Hindlimb muscle (tissue), 1 donor: Measurements from ENCODE around the gene ZNF574. TPM values are rescaled to one million over a fixed set of nuclear protein-coding genes. Genes with fewer than 3 reads are reported as not detected.
A peak's percentile ranks its signal among the peaks of the same experiment; 100 is the strongest.
"Not testable (repeated sequence)": the region's sequence is repeated elsewhere in the genome, so short reads cannot be mapped to it uniquely, and the experiment has no call there.

ENCODE experiments used
- DNase-seq: peaks from one replicate; pipeline ENCODE4 v3.0.0-alpha.2; 2013
- polyA plus RNA-seq: library from polyadenylated mRNA; unstranded; fragments of 120-200 nt; gene quantifications from one replicate; pipeline ENCODE4 v1.2.1, GENCODE V29; 2013; ENCODE audit not compliant: insufficient read length

Gene ZNF574, protein sequence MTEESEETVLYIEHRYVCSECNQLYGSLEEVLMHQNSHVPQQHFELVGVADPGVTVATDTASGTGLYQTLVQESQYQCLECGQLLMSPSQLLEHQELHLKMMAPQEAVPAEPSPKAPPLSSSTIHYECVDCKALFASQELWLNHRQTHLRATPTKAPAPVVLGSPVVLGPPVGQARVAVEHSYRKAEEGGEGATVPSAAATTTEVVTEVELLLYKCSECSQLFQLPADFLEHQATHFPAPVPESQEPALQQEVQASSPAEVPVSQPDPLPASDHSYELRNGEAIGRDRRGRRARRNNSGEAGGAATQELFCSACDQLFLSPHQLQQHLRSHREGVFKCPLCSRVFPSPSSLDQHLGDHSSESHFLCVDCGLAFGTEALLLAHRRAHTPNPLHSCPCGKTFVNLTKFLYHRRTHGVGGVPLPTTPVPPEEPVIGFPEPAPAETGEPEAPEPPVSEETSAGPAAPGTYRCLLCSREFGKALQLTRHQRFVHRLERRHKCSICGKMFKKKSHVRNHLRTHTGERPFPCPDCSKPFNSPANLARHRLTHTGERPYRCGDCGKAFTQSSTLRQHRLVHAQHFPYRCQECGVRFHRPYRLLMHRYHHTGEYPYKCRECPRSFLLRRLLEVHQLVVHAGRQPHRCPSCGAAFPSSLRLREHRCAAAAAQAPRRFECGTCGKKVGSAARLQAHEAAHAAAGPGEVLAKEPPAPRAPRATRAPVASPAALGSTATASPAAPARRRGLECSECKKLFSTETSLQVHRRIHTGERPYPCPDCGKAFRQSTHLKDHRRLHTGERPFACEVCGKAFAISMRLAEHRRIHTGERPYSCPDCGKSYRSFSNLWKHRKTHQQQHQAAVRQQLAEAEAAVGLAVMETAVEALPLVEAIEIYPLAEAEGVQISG
- polyA plus RNA-seq: 12.4 TPM

DNA sequence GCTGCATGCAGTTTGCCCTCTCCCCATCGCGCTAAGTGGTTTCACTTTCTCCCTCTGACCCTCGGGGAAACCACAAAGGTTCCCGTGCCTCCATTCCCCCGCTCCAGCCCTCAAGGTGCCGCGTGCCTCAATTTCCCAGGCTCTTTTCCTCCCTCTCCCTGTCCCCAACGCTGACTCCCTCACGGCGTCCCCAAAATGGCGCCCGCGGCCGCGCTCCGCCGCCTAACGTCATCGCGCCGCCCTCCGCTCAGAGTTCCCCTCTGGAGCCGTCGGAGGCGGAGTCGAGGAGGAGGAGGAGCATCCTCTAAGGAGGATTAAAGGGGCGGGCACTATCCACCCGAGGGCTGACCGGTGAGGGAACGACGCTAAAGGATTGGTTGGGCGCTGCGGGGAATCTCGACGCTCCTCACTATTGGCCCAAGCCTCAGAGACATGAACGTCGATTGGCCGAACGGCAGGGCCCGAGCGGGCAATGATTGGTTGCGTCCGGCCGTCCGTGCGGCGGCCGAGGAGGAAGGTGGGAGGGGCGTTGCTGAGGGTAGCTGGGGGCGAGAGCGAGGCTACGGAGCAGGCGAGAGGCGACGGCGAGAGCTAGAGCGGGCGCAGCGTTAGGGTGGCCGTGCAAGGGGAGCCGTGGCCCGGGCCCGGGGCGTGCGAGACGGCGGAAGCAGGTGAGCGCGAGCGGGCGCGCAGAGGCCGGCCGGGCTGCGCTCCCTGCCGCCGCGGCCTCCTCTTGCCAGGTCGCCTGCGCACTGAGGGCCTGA, at the start of gene ZNF574:
Gene ZNF574 (plus strand): TSS at position 551 of the 764 bp plus-strand sequence. CDS start 2,441 bp downstream, outside the sequence.
- peak; percentile 99 for DNase-seq

DNA sequence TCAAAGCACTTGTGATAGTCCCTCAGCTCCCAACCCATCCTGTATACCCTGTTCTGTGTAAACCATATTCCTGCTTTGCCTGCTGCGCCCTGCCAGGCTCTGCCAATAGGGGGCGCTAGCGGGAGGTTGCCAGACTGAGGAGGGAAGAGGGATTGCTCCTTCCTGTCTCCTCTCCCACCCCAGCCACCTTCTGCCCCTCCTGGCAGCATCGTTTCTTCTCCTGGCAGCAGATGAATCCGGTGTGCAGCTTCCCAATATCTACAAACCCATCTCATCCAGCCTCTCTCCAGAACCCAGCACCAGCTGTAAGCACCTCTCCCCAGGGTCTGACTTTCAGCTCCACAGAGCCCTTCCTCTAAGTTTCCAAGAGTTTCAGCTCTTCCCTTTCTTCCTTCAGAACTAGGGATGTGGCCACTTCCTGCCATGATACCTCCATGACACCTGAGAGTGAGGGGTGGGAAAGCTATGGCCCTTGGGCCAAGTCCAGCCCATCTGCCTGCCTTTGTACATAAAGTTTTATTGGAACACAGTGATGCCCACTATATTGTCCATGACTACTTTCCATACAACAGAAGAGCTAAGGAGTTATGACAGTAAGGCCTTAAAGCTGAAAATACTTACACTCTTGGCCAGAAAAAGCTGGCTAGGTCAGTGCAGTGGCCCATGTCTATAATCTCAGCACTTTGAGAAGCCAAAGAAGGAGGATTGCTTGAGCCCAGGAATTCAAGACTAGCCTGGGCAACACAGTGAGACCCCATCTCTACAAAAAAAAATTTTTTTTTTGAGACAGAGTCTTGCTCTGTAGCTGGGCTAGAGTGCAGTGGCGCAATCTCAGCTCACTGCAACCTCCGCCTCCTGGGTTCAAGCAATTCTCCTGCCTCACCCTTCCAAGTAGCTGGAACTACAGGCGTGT, 47.4 kb upstream of the ZNF574 start:
- no peak for DNase-seq

DNA sequence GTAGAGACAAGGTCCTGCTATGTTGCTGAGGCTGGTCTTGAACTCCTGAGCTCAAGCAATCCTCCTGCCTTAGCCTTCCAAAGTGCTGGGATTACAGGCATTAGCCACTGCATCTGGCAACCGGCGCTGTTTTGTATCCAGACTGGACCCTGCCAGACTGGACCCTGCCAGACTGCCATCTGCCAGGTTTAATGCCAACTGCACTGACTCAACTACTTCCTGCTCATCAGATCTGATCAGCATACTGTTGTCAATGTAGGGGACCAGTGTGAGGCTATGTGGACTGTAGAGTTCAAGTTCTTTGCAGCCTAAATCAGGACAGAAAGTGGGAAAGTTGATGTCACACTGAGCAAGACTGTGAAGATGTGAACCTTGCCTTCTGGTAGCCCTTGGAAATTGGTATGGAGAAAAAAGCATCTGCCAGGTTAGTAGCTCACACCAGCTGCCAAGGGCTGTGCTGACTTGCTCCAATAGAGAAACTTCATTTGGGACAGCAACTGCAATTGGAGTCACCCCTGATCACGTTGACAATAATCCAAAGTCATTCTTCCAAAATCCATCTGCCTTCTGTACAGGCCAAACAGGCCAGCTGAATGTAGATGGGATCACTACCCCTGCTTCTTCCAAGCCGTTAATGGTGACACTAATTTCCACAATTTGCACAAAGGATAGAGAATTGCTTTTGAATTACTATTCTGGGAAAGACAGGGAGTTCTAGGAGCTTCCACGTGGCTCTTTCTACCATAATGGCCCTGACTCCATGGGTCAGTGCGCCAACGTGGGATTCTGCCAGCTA, 45.1 kb upstream of the ZNF574 start:
- DNase-seq: peak; percentile 23

DNA sequence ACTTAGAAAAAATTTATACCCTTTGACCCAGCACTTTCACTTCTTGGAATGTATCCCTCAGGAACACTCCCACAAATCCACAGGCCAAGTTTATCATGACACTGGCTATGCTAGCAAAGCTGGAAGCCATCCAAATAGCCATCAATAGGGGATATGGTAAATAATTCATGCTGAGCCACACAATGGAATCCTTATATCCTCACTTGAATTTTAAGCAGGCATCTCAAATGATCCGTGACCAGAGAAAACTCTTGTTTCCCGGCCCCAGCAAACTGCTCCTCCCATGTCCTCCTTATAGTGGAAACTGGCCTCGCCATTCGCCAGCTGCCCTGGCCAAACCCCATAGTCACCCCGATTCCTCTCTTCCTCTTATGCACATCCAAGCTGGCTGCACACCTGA, 43.5 kb upstream of the ZNF574 start:
- peak; percentile 16 for DNase-seq

DNA sequence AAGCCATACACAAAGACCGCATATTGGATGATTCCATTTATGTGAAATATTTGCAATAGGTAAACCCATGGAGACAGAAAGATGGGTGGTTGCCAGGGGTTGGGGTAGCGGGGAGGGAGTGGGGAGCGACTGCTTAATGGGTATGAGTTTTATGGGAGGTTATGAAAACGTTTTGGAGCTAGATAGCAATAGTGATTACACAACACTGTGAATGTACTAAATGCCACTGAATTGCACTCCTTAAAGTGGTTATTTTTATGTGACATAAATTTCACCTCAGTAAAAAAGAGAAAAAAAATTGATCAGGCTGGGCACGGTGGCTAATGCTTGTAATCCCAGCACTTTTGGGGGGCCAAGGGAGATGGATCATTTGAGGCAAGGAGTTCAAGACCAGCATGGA, 42.6 kb upstream of the ZNF574 start:
- no peak for DNase-seq

DNA sequence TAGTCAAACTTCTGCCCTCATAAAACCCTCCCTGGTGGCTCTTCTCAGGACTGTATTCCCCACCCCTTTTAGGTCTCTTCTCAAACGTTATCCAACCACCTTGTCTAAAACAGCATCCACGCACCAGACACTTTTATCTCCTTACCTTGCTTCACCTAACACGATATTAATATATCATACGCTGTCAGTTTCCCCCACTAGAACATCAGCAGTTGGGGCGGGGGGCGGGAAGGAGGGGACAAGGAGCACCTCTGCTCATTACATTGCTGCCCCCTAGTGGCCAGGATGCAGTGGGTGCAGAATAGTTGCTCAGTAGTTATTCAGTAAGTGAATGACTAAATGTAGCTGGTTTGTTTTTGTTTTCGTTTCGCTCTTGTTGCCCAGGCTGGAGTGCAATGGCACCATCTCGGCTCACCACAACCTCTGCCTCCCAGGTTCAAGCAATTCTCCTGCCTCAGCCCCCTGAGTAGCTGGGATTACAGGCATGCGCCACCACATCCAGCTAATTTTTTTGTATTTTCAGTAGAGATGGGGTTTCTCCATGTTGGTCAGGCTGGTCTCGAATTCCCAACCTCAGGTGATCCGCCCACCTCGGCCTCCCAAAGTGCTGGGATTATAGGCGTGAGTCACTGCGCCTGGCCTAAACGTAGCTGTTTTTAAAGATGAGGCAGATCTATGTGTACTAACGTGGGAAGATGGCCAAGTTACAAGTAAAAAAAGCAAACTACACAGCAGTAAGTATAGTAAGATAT, 41.1 kb upstream of the ZNF574 start:
- peak; percentile 49 for DNase-seq

DNA sequence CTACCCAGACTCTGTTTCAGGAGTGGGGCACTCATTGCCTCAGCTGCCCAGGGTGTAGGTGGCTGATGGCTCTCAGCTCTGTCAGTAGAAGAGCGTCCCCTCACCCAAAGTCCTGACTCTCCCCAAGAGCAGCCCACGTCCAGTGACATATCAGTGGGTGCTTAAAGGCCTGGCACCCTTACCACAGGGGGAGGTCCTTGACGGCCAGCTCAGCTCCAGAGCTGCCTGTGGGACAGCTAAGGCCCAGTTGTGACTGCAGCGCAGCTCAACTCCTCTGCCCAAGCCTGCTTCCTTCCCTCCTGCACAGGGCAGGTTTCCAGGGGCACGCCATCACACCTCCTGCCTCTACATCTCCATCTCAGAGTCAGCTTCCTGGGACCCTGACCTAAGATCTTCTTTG, 38.3 kb upstream of the ZNF574 start:
- DNase-seq: no peak

DNA sequence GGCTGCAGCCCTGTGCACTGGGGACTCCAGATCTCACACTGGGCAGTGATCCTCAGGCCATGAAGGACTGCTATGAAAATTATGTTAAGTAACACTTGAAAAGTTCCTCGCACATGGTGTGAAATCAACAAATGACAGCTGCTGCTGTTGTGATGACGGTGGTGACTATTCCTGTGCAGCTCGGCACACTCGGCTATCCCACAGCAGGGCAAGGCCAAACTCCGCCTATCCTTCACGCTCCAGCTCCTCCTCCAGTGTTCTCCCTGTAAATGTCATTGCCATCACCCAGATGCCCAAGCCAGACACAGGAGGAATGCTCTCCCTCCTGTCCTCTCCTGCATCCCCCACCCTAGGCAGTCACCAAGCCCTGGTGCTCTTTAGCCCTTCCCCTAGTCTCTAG, 37.3 kb upstream of the ZNF574 start:
- peak; percentile 21 for DNase-seq

DNA sequence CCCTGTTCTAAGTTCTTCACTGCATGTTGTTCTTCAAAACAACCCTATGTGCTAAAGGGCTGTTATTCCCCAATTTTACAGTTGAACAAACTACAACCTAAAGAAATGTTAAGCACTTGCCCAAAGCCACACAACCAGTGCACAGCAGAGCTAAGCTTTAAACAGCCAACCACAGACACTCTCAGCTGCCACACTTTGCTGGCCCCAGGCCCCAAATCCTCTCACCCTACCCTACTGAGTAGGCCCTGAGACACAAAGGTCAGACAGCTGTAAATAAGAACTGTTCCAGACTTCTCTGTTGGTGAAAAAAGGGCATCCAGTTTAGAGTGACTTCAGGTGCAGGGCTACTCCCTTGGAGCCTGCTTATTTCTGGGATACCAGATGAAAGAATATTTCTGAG, 35.9 kb upstream of the ZNF574 start:
- DNase-seq: no peak

DNA sequence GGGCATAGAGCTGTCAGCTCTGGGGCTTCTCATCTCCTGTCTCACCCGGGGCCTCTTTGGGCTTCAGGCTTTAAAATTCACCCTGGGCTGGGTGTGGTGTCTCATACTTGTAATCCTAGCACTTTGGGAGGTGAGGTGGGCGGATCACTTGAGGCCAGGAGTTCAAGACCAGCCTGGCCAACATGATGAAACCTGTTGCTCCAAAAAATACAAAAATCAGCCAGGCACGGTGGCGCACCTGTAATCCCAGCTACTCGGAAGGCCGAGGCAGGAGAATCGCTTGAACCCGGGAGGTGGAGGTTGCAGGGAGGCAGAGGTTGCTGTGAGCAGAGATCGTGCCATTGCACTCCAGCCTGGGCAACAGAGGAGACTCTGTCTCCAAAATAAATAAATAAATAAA, 35.5 kb upstream of the ZNF574 start:
- DNase-seq: not testable (repeated sequence)

DNA sequence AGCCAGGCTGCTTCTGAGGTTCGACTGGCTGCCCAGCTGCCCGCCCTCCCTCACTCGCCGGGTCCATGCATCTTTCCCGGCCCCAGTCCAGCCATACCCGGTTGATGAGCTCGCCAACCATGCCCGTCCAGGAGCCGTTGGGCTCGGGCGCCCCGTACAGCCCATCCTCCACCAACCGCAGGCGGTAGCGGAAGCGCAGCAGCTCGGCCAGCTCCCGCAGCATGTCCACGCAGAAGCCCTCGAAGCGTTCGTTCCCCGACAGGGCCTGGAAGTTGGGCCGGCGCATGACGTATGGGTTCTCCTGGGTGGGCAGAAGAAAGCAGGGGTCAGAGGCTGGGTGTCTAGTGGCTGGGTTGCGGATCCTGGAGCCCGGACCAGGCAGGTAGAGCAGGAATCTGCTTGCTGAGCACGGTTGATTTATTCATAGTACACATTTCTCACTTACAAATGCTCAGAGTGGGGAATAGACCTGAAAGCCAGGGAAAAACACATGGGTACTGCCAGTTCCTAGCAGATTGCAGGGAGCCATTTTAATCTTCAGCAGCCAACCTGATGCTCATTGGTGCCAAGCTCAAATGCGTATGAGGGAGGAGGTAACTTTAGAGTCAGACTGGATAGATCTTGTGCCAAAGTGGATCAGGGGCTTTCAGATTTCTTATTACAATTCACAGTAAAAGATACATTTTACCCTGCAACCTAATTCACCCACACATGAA, 33.4 kb upstream of the ZNF574 start:
- no peak for DNase-seq

DNA sequence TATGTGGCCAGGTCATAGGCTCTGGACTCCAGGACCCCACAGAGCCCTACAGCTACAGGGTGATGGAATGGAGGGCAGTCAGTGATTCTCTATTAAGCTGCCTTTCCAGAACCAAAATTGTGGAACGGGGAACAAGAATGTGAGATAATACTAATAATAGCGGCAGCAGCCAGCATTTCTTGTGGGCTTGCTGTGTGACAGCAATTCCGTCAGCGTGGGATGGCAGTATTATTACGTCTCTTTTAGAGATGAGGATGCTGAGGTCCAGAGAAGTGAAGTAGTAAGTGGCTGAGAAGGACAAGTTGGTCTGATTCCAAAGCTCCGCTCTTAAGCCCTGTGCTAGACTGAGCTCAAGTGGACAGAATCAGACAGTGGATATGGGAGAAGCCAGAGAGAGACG, 30.4 kb upstream of the ZNF574 start:
- DNase-seq: no peak

DNA sequence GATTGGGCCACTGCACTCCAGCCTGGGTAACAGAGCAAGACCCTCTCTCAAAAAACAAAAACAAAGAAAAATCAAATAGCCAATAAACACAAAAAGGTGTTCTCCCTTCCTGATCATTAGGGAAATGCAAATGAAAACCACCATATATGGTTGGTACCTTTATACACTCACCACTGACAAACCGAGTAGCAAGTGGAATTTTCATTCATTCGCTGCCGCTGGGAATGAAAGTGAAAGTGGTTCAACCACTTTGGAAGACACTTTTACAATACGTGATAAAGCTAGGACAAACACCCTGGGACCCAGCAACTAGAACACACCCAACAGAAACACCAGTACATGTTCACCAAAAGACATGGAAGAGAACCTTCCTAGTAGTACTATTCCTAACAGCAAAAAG, 27.0 kb upstream of the ZNF574 start:
- DNase-seq: no peak

DNA sequence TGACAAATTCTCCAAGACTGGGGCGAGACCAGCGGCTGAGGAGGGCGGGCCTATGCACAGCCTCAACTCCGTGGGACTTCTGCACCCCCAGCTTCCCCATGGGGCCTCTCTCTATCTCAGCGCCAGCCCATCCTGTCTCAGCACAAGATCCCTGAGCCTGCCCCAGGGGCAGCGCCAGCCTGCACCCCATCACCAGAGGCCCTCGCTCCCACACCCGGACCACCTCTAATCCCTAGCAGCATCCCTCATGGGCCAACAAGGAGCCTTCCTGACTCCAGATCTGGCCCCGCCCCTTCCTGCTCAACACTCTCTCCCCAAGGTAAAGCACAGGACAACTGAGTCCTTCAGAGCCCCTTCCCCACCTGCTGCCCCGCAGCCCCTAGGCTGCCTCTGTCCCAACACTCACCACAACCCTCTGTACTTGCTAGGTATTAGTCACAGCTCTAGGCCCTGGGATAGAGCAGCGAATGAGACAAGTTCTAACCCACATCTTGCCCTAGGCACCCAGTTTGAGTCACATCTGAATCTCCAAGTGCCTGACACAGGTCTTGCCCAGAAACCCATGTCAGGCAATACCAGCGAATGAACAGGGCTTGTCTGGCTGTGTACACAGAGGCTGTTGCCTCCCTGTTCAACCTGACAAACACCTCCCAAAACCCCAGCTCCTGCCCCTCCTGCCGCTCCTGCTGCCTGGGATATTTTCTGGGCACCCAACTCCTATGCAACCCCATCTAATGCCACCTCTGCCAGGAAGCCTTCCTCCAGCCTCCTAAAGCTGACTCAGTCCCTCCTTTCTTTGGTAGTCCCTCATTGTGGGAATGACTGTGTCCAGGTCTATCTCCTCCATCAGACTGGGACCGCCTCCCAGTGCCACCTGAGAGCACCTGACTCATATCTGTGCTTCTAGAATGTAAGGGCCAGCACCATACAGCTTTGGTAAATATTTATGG, 24.5 kb upstream of the ZNF574 start:
- no peak for DNase-seq

DNA sequence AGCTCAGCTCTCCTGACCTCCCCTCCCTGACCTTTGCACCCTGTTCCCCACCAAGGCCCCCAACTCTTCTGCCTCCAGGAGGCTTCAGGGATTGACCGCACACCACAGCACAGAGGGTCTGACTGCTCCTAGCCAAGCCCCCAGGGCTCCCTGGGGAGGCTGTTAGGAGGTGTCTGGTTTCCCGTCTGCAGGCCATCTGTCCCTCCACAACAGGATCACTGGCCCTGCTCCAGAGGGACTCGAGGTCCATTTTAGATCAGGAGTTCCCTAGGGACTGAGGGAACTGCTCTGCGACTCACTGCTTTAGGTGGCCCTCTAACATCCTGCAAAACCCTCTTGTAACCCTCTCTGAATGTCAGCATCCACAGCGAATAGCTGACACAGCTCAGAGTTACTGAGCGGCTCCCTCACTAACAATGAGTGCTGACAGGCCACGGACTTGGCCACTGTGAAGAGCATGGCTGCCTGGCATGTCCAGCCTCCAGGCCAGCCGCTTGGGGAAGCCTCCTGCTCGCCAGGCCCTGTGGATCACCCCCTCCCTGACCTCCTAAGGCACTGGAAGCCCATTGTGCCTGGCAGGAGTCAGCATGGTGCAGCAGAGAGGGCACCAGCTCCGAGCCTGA, 23.6 kb upstream of the ZNF574 start:
- DNase-seq: no peak

DNA sequence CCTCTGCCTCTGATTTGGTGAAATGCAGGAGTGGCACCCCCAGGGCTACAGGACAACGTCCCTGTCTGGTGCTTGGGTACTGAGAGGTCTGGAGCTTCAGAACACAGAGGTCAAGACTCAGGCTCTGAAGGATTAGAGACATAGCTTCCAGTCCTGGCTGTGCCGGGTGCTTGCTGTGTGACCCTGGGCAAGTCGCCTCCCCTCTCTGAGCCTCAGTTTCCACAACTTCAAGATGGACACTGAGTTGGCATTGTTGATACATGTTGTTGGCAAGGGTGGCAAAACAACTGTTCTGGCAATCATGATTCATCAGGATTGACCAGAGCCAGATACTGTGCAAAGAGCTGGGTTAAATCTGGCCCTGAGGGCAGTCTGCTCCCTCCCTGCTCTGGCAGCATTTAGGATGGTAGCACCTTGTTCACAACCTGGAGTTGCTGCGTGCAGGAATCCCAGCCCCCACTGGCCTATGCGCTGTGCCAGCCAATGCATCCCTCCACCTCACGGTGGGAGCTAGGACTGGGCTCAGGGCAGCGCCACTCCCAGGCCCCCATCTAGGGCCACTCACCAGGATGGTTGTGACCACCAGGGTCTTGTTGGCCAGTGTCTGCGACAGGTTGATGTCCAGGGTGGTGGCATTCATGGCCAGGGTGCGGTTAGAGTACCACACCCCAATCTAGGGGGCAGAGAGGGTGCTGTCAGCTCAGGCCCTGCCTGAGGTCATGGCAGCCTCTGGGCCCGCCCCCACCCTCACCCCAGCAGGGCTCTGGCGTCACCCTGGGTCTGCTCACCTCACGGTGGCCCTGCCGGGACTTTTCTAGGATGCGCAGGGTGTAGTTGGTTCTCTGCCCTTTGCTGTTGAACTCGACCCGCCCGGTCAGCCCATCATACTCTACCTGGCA, 22.7 kb upstream of the ZNF574 start:
- DNase-seq: no peak

DNA sequence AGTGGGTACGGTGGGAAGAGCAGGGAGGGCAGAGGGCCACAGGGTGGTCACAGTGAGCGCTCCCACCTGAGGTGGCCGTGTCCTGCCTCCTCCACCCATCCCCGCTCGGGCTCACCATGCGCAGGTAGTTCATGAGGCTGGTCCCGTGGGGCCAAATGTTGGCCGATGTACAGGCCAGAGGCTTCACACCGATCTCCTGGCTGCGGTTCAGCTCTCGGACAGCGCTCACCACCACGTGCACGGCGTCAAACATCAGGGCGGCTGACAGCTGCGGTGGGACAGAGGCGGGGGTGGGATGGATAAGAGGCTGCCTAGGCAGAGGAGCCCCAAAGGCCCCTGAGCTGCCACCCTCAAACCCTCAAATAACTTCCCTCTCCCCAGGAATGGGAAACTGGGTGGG, 21.8 kb upstream of the ZNF574 start:
- DNase-seq: no peak
